Middle frontal gyrus (tissue), 1 donor: ENCODE data around the gene CPLANE1.

Experiments
- DNase-seq: peaks from one replicate; pipeline ENCODE4 v3.0.0-alpha.2; 2015; ENCODE audit warnings: low spot score; ENCODE audit errors: extremely low spot score

The CPLANE1 gene

DNA sequence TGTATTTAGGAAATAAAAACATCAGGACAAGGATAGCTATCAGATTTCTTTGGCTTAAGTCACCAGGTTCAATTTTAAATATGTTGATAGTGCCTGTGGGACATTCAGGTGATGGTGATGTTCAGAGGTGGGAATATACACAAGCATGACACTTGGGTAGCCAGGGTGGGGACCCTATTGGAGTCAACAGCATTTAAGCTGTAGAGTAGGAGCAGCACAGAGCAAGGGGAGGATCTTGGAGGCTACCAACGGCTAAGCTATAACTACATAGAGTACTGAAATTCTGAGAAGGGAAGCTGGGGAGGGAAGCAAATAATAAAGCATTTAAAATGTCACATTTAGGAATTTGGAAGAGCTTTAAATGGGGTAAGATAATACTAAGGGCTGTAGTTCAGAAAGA is 177.7 kb downstream of the CPLANE1 start:
- no peak for DNase-seq

DNA sequence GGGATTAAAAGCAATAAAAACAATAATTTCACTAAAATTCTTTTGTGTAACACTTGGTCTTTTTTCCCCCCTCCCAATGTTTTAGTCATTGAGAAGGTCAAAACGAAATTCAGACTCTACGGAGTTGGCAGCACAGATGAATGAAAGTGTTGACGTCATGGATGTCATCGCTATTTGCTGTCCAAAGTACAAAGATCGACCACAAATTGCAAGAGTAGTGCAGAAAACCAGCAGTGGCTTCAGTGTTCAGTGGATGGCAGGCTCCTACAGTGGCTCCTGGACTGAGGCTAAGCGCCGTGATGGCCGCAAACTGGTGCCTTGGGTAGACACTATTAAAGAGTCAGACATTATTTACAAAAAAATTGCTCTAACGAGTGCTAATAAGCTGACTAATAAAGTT is 184.7 kb downstream of the CPLANE1 start:
- DNase-seq: no peak

DNA sequence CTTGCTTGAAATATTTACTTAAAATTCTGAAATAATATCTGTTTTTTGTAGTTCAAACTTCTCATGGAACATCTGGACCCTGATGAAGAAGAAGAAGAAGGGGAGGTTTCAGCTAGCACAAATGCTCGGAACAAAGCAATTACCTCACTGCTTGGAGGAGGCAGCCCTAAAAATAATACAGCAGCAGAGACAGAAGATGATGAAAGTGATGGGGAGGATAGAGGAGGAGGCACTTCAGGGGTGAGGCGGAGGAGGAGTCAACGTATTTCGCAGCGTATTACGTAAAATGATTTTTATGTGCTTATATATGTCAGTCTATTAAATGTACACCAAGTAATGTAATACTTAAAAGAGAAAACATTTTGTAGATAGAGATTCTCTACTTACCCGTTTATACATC is 185.4 kb downstream of the CPLANE1 start:
- no peak for DNase-seq

DNA sequence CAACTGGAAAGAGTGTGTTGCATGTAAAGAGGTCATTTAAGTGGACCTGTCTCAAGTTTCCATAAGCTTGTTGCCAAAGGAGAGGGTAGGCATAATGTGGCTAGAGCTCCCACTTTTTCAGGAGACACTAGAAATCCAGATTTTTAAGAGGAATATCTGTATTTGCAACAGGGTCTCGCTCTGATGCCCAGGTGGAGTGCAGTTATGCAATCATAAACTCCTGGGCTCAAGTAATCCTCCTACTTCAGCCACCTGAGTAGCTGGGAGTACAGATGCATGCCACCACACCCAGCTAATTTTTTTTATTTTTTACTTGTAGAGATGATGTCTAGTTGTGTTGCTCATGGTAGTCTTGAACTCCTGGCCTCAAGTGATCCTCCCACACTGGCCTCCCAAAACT is 189.1 kb downstream of the CPLANE1 start:
- no peak for DNase-seq

DNA sequence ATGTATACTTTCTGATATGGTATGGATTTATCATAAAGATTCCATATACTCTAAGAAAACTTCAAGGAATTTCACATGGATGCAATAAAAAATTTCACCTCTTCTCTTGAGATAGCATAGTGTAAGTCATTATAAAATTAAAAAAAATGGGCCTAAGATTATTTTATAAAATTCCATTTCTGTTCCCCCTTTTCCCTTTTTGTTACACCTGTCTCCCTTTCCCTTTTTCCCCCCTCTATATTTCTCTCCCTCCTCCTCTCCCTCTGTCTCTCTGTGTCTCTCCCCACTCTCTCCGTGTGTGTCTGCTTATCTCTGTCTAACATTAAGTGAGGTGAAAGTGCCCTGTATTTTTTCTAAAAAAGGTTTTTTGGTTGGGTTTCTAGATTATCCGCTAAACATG is 192.4 kb downstream of the CPLANE1 start:
- no peak for DNase-seq
